ENCODE data around the gene ATP9B.

Gene ATP9B

GRCh38 chr18:79400091-79400590 is 330.9 kb downstream of the ATP9B start:
- POLR2A ChIA-PET: no interaction called here

GRCh38 chr18:79400591-79401381 is 331.6 kb downstream of the ATP9B start:
- no peaks in the 10 kb centered on the region for H3K9me3 ChIP-seq (ENCODE audit: control insufficient read depth, insufficient read depth, low read depth, low read length)
- no peaks in the 10 kb centered on the region for H3K36me3 ChIP-seq (ENCODE audit: control insufficient read depth in 2 of 2, insufficient read depth in 1 of 2, low read length in 2 of 2)
- H3K27ac ChIP-seq (ENCODE audit: extremely low read depth, low read depth, low read length): peak overlapping the region; percentile 37; the same call in 1 of the 2 replicates
- H3K4me1 ChIP-seq (ENCODE audit: control insufficient read depth, insufficient read depth, low read length): no peaks in the 10 kb centered on the region
- ChIA-PET CTCF (no interaction called here), POLR2A (no interaction called here)
- H3K4me3 ChIP-seq (ENCODE audit: low read depth, low read length): peak overlapping the region; percentile 41
- TF ChIP-seq ZNF521 (tag by site-specific recombination; IDR thresholded peaks at IDR 0.05) (no peak), ZBTB8A (tag by site-specific recombination; IDR thresholded peaks at IDR 0.05) (no peak), ZNF362 (tag by site-specific recombination; IDR thresholded peaks at IDR 0.05) (no peak), PATZ1 (tag by site-specific recombination; IDR thresholded peaks at IDR 0.05) (no peak), FEZF1 (tag by site-specific recombination; IDR thresholded peaks at IDR 0.05) (no peak), ZNF335 (tag by site-specific recombination; conservative IDR thresholded peaks at IDR 0.05) (no peak), ZNF624 (tag by site-specific recombination; IDR thresholded peaks at IDR 0.05) (no peak), ZNF596 (tag by site-specific recombination; IDR thresholded peaks at IDR 0.05) (no peak), ZNF37A (tag by site-specific recombination; IDR thresholded peaks at IDR 0.05) (no peak), ZNF549 (tag by site-specific recombination; IDR thresholded peaks at IDR 0.05) (no peak), PRDM10 (tag by site-specific recombination; IDR thresholded peaks at IDR 0.05) (no peak), ZNF555 (tag by site-specific recombination; conservative IDR thresholded peaks at IDR 0.05) (no peak), ZBTB26 (tag by site-specific recombination; optimal IDR thresholded peaks at IDR 0.05) (no peak), ZNF747 (tag by site-specific recombination; IDR thresholded peaks at IDR 0.05) (no peak), ZSCAN16 (tag by site-specific recombination; IDR thresholded peaks at IDR 0.05) (no peak), MEIS1 (CRISPR knock-in tag; IDR thresholded peaks at IDR 0.05; ENCODE audit: borderline replicate concordance) (no peak), ZNF777 (tag by site-specific recombination; IDR thresholded peaks at IDR 0.05; ENCODE audit: borderline replicate concordance) (no peak), ZBTB10 (tag by site-specific recombination; IDR thresholded peaks at IDR 0.05) (no peak), ZNF623 (tag by site-specific recombination; IDR thresholded peaks at IDR 0.05) (no peak)

More at GRCh38 chr18:79400091-79400590, 330.9 kb downstream of the ATP9B start:
- Histone ChIP-seq H3K27ac (ENCODE audit: extremely low read depth, low read depth, low read length) (peak overlapping the region; percentile 37; the same call in 1 of the 2 replicates), H3K36me3 (ENCODE audit: control insufficient read depth in 2 of 2, insufficient read depth in 1 of 2, low read length in 2 of 2) (no peaks in the 10 kb centered on the region), H3K9me3 (ENCODE audit: control insufficient read depth, insufficient read depth, low read depth, low read length) (no peaks in the 10 kb centered on the region), H3K4me1 (ENCODE audit: control insufficient read depth, insufficient read depth, low read length) (no peaks in the 10 kb centered on the region), H3K4me3 (ENCODE audit: low read depth, low read length) (peak overlapping the region; percentile 41)
- no peak for TF ChIP-seq GFI1B (tag by site-specific recombination; IDR thresholded peaks at IDR 0.05)
- TF ChIP-seq ZBTB26 (tag by site-specific recombination; optimal IDR thresholded peaks at IDR 0.05): peak; percentile 7
- CTCF ChIA-PET: no interaction called here

Data from HEK293 (cell line).